Fibroblast of lung (primary cell): ENCODE data around the gene HDLBP. TPM values are rescaled to one million over a fixed set of nuclear protein-coding genes. Genes with fewer than 3 reads are reported as not detected.

Source experiments
- DNase-seq, 2 donors: peaks; one replicate each; pipeline versions ENCODE4 v3.0.0 to v3.0.0-alpha.2; 2010; ENCODE audit warnings: low read depth in 2 of 2
- H2AFZ ChIP-seq: 2 replicates; pipeline ENCODE4 v1.5.1; 2012; ENCODE audit warnings: low read length, control low read depth, inconsistent platforms
- H3K27ac ChIP-seq: 2 replicates; pipeline ENCODE4 v1.5.1; 2011; ENCODE audit warnings: low read length, control low read depth; ENCODE audit not compliant: insufficient read depth
- H3K27me3 ChIP-seq: 2 replicates; pipeline ENCODE4 v1.5.1; 2011; ENCODE audit warnings: mild to moderate bottlenecking, low read length; ENCODE audit not compliant: control insufficient read depth, insufficient read depth
- H3K36me3 ChIP-seq: 2 replicates; pipeline ENCODE4 v1.5.1; 2011; ENCODE audit warnings: low read length; ENCODE audit not compliant: control insufficient read depth, insufficient read depth
- H3K4me1 ChIP-seq: 2 replicates; pipeline ENCODE4 v1.5.1; 2011; ENCODE audit warnings: low read length; ENCODE audit not compliant: control insufficient read depth, insufficient read depth; ENCODE audit errors: extremely low read depth
- H3K4me2 ChIP-seq: 2 replicates; pipeline ENCODE4 v1.5.1; 2011; ENCODE audit warnings: low read length, control low read depth; ENCODE audit not compliant: insufficient read depth; ENCODE audit errors: extremely low read depth
- H3K4me3 ChIP-seq, 4 experiments: fragments of 200-600 bp in 1 of 4; sonication (generic) in 1 of 4; replicated peaks in 1 of 4; 2 replicates each; pipeline ENCODE4 v1.5.1; 2011 to 2016; ENCODE audit warnings: low read length in 4 of 4, low read depth in 3 of 4, mild to moderate bottlenecking in 3 of 4, control low read depth in 2 of 4, inconsistent platforms in 1 of 4, mixed read lengths in 1 of 4; ENCODE audit not compliant: insufficient read depth in 1 of 4; ENCODE audit errors: control extremely low read depth in 1 of 4
- H3K79me2 ChIP-seq: 2 replicates; pipeline ENCODE4 v1.5.1; 2012; ENCODE audit warnings: mild to moderate bottlenecking, low read length, inconsistent platforms; ENCODE audit not compliant: control insufficient read depth, insufficient read depth
- H3K9ac ChIP-seq: 2 replicates; pipeline ENCODE4 v1.5.1; 2011; ENCODE audit warnings: mild to moderate bottlenecking, low read length, control low read depth; ENCODE audit not compliant: insufficient read depth
- H3K9me3 ChIP-seq: 2 replicates; pipeline ENCODE4 v1.5.1; 2012; ENCODE audit warnings: low read depth, low read length; ENCODE audit not compliant: control insufficient read depth, insufficient read depth
- H4K20me1 ChIP-seq: 2 replicates; pipeline ENCODE4 v1.5.1; 2011; ENCODE audit warnings: low read length; ENCODE audit not compliant: control insufficient read depth, insufficient read depth; ENCODE audit errors: extremely low read depth
- CTCF ChIP-seq, 2 donors: IDR thresholded peaks in 1 of 2; conservative IDR thresholded peaks in 1 of 2; 1 replicate in 1 of 2; 2 replicates in 1 of 2; pipeline ENCODE4 v1.5.1; 2011 to 2012; ENCODE audit warnings: low read length in 2 of 2, control low read depth in 1 of 2, inconsistent platforms in 1 of 2, low read depth in 1 of 2, mild to moderate bottlenecking in 1 of 2
- EZH2 ChIP-seq: IDR thresholded peaks from 2 replicates; pipeline ENCODE4 v1.5.1; 2012; ENCODE audit warnings: low read length, control low read depth, mild to moderate bottlenecking; ENCODE audit errors: missing control alignments
- polyA plus RNA-seq, 2 donors: library from polyadenylated mRNA; depleted of rRNA in 1 of 2; stranded (reverse) in 1 of 2; unstranded in 1 of 2; fragments of >200 nt; gene quantifications; 2 replicates each; pipeline ENCODE4 v1.2.1, GENCODE V29; 2011 to 2012; ENCODE audit warnings: missing spikeins in 1 of 2
- total RNA-seq: library from RNA; depleted of rRNA; stranded (reverse); fragments of >200 nt; gene quantifications from 2 replicates; pipeline ENCODE4 v1.2.1, GENCODE V29; 2014

Gene HDLBP
- total and polyA plus RNA-seq, 2 donors (not counting 1 experiment from before 2014, with no cell fraction given), result 626 to 1,354 TPM

GRCh38 chr2:241177526-241178334 lies 137.7 kb downstream of the HDLBP start:
- Histone ChIP-seq H3K4me3 (no peak overlapping the region), H3K4me2 (no peak overlapping the region), H3K27ac (no peak overlapping the region), H3K36me3 (peaks cover 3% of the 10 kb centered on the region), H3K4me1 (no peaks in the 10 kb centered on the region), H3K9ac (no peak overlapping the region), H3K27me3 (no peaks in the 10 kb centered on the region), H3K79me2 (no peaks in the 10 kb centered on the region), H2AFZ (no peak overlapping the region), H4K20me1 (no peaks in the 10 kb centered on the region), H3K9me3 (no peaks in the 10 kb centered on the region)
- no peak for TF ChIP-seq CTCF (conservative IDR thresholded peaks at IDR 0.05 in 1 of 2, IDR thresholded peaks at IDR 0.05 in 1 of 2; ENCODE audit: low read depth in 1 of 2, low read length in 2 of 2)
- TF ChIP-seq EZH2, result no peak
- DNase-seq, result no peak

Other genes with a start within 250 kb of the HDLBP start
- gene MTERF4, start 213.4 kb downstream of the HDLBP start, total RNA-seq, result 29.0 and 31.7 TPM in 2 replicates
- 35.5 and 38.9 TPM in 2 replicates for gene MTERF4, start 213.4 kb downstream of the HDLBP start, polyA plus RNA-seq
- 1.5 TPM in 2 replicates for gene PASK, start 166.2 kb downstream of the HDLBP start, total RNA-seq
- gene PASK, start 166.2 kb downstream of the HDLBP start, polyA plus RNA-seq, result 1.0 and 2.2 TPM in 2 replicates
- 53.7 and 70.7 TPM in 2 replicates for gene PPP1R7, start 165.2 kb downstream of the HDLBP start, total RNA-seq
- 141 and 153 TPM in 2 replicates for gene PPP1R7, start 165.2 kb downstream of the HDLBP start, polyA plus RNA-seq
- 0.26 and 0.50 TPM in 2 replicates for gene ANO7, start 127.0 kb downstream of the HDLBP start, total RNA-seq
- gene ANO7, start 127.0 kb downstream of the HDLBP start, polyA plus RNA-seq, result 0.50 and 0.70 TPM in 2 replicates
- gene SEPTIN2, start 253 bp upstream of the HDLBP start, total RNA-seq, result 326 and 403 TPM in 2 replicates
- 795 and 927 TPM in 2 replicates for gene SEPTIN2, start 253 bp upstream of the HDLBP start, polyA plus RNA-seq
- gene FARP2, start 40.6 kb upstream of the HDLBP start, total RNA-seq, result 28.2 and 29.3 TPM in 2 replicates
- gene FARP2, start 40.6 kb upstream of the HDLBP start, polyA plus RNA-seq, result 31.7 and 41.0 TPM in 2 replicates
- gene STK25, start 192.9 kb upstream of the HDLBP start, total RNA-seq, result 131 and 197 TPM in 2 replicates
- 168 and 171 TPM in 2 replicates for gene STK25, start 192.9 kb upstream of the HDLBP start, polyA plus RNA-seq
- 38.5 and 42.4 TPM in 2 replicates for gene BOK, start 243.1 kb upstream of the HDLBP start, total RNA-seq
- gene BOK, start 243.1 kb upstream of the HDLBP start, polyA plus RNA-seq, result 14.8 and 21.2 TPM in 2 replicates